ENCODE results near the gene CPOX. TPM values are rescaled to one million over a fixed set of nuclear protein-coding genes. Genes with fewer than 3 reads are reported as not detected.

CPOX gene
- total RNA-seq, 1 experiment from 2014 or later: 24.2 TPM

DNA sequence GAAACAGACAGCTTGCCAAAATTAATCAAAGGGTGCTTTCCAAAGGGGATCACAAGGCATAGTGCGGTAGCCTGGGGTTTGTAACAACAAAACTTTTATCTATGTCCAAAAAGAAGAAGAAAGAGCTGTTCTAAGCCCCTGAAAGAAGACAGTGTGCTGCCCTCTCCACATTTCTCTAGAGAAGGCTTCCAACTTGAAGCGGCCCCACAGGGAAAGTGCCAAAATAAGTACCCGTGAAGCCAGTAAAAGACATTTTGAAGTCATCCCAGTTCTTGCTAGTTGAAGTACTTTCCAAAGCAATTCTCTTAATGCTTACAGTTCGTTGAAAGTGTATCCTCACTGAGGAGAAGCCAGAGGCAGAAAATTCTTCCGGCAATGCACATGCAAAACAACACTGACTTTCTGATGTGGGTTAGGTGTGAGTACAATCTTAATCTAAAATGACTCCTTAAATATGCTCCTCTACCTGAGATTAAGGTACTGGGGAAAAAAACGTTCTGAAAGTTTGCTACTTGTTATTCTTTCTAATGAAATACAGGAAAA, 40.3 kb downstream of the CPOX start:
- no peaks in the 10 kb centered on the region for H3K36me3 Mint-ChIP-seq (ENCODE audit: insufficient read depth, unreplicated experiment)
- no peak overlapping the region for H3K4me3 ChIP-seq (ENCODE audit: low read depth, low read length)
- H3K4me3 Mint-ChIP-seq (ENCODE audit: unreplicated experiment): no peak overlapping the region
- no peaks in the 10 kb centered on the region for H3K4me1 ChIP-seq
- no peaks in the 10 kb centered on the region for H3K9me3 ChIP-seq
- BruUV-seq (replicated peaks): no TSS peak
- no peaks in the 10 kb centered on the region for H3K9me3 Mint-ChIP-seq (ENCODE audit: unreplicated experiment)
- H3K27ac Mint-ChIP-seq (ENCODE audit: unreplicated experiment): no peak overlapping the region
- no peaks in the 10 kb centered on the region for H3K4me1 Mint-ChIP-seq (ENCODE audit: low read depth, unreplicated experiment)
- H3K27me3 Mint-ChIP-seq (ENCODE audit: insufficient read depth, unreplicated experiment): peaks cover under 1% of the 10 kb centered on the region
- ChIA-PET CTCF (no interaction called here), POLR2A (no interaction called here)
- H3K27me3 ChIP-seq (replicated peaks; ENCODE audit: control insufficient read depth, insufficient read depth, low read length): no peaks in the 10 kb centered on the region
- no peaks in the 10 kb centered on the region for H3K36me3 ChIP-seq (ENCODE audit: control insufficient read depth, insufficient read depth, low read length)
- TF ChIP-seq, protein P1, sequence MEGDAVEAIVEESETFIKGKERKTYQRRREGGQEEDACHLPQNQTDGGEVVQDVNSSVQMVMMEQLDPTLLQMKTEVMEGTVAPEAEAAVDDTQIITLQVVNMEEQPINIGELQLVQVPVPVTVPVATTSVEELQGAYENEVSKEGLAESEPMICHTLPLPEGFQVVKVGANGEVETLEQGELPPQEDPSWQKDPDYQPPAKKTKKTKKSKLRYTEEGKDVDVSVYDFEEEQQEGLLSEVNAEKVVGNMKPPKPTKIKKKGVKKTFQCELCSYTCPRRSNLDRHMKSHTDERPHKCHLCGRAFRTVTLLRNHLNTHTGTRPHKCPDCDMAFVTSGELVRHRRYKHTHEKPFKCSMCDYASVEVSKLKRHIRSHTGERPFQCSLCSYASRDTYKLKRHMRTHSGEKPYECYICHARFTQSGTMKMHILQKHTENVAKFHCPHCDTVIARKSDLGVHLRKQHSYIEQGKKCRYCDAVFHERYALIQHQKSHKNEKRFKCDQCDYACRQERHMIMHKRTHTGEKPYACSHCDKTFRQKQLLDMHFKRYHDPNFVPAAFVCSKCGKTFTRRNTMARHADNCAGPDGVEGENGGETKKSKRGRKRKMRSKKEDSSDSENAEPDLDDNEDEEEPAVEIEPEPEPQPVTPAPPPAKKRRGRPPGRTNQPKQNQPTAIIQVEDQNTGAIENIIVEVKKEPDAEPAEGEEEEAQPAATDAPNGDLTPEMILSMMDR (IDR thresholded peaks at IDR 0.05; ENCODE audit: insufficient read depth in 1 of 2, low read depth in 1 of 2, low read length in 1 of 2, severe bottlenecking in 1 of 2, unreplicated experiment in 1 of 2): no peak
- intact Hi-C loops (cut with micrococcal nuclease; ENCODE audit: unreplicated experiment): no loop called here
- no peak for DNase-seq

DNA sequence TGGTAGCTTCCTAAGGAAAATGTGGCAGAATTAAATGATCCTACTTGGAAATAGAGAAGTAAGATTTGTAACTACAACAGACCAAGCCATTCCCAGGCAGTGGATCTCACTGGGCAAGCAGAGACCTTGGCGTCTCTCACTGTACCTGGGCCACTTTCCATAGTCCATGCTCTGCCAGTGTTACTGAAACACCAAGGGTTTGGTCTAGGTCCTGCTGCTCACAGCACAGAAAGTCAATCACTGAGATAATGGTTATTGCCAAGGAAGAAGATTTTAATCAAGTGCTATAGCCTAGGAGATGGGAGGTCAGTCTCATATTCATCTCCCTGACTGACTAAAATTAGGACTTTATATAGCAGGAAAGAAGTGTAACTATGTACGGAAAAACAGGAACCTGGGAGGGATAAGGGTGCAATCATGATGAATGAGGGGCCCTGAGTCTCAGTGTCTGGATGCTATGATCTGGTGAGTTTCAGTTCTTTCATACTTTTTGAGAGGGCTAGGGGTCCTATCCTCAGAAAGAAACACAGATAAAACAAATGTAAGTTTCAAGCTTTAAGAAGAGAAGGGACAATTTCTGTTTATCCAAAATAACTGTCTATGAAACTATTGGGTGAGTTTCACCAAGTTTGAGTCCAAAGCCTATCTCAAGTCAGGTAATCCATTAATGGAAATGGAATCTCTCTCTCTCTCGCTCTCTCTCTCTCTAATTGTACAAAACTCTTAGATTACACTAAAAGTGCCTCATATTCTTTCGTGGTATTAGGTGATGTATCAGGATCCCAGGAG, 41.0 kb downstream of the CPOX start:
- Mint-ChIP-seq H3K27me3 (ENCODE audit: insufficient read depth, unreplicated experiment) (no peaks in the 10 kb centered on the region), H3K27ac (ENCODE audit: unreplicated experiment) (no peak overlapping the region), H3K4me1 (ENCODE audit: low read depth, unreplicated experiment) (no peaks in the 10 kb centered on the region), H3K4me3 (ENCODE audit: unreplicated experiment) (no peak overlapping the region), H3K9me3 (ENCODE audit: unreplicated experiment) (no peaks in the 10 kb centered on the region), H3K36me3 (ENCODE audit: insufficient read depth, unreplicated experiment) (no peaks in the 10 kb centered on the region)
- CTCF ChIA-PET: no interaction called here
- Histone ChIP-seq H3K9me3 (no peaks in the 10 kb centered on the region), H3K4me1 (no peaks in the 10 kb centered on the region), H3K4me3 (ENCODE audit: low read depth, low read length) (no peak overlapping the region), H3K27me3 (replicated peaks; ENCODE audit: control insufficient read depth, insufficient read depth, low read length) (no peaks in the 10 kb centered on the region), H3K36me3 (ENCODE audit: control insufficient read depth, insufficient read depth, low read length) (no peaks in the 10 kb centered on the region)
- BruUV-seq (replicated peaks): no TSS peak
- POLR2A ChIA-PET: no interaction called here
- DNase-seq: no peak
- TF ChIP-seq, protein P1 (IDR thresholded peaks at IDR 0.05; ENCODE audit: insufficient read depth in 1 of 2, low read depth in 1 of 2, low read length in 1 of 2, severe bottlenecking in 1 of 2, unreplicated experiment in 1 of 2): no peak
- intact Hi-C loops (cut with micrococcal nuclease; ENCODE audit: unreplicated experiment): no loop called here

- POLR2A ChIA-PET: no interaction called here
- Histone ChIP-seq H3K27me3 (replicated peaks; ENCODE audit: control insufficient read depth, insufficient read depth, low read length) (no peaks in the 10 kb centered on the region), H3K9me3 (no peaks in the 10 kb centered on the region), H3K4me1 (no peaks in the 10 kb centered on the region), H3K36me3 (ENCODE audit: control insufficient read depth, insufficient read depth, low read length) (no peaks in the 10 kb centered on the region), H3K4me3 (ENCODE audit: low read depth, low read length) (no peak overlapping the region)
- Mint-ChIP-seq H3K27me3 (ENCODE audit: insufficient read depth, unreplicated experiment) (no peaks in the 10 kb centered on the region), H3K27ac (ENCODE audit: unreplicated experiment) (no peak overlapping the region), H3K9me3 (ENCODE audit: unreplicated experiment) (no peaks in the 10 kb centered on the region), H3K4me1 (ENCODE audit: low read depth, unreplicated experiment) (no peaks in the 10 kb centered on the region), H3K36me3 (ENCODE audit: insufficient read depth, unreplicated experiment) (no peaks in the 10 kb centered on the region), H3K4me3 (ENCODE audit: unreplicated experiment) (no peak overlapping the region)
- no TSS peak for BruUV-seq (replicated peaks)
- TF ChIP-seq, protein P1 (IDR thresholded peaks at IDR 0.05; ENCODE audit: insufficient read depth in 1 of 2, low read depth in 1 of 2, low read length in 1 of 2, severe bottlenecking in 1 of 2, unreplicated experiment in 1 of 2): no peak
- intact Hi-C loops (cut with micrococcal nuclease; ENCODE audit: unreplicated experiment): no loop called here
- no peak for DNase-seq
- CTCF ChIA-PET: no interaction called here
These were observed 41.7 kb downstream of the CPOX start for GRCh38 chr3:98551754-98552153.

Measured in Caco-2 (cell line).